GM19023 (cell line): ENCODE measurements around the gene ADAMTS1.

ENCODE experiments used
- ATAC-seq: cut with Tn5 transposase; IDR thresholded peaks from one replicate; pipeline ENCODE4 v1.9.1; 2021; ENCODE audit warnings: mild to moderate bottlenecking, moderate library complexity; ENCODE audit not compliant: unreplicated experiment

Gene ADAMTS1

DNA sequence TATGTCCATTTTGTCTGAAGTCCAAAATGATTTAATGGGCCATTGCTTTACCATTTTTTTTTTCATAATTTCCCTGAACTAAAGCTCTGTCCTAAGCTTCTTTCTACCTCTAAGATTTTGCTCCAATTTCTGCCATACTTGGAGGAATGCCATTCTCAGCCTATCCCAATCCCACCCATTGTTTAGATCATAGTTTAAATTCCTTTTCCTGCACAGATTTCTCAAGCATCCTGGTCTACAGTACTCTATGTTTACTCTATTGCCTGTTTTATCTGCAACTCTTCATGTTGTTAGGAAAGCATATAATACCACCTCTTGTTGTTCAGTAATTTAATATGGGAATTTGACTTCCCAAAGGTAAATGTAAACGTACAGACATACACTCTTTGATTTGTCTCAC lies 30.8 kb downstream of the ADAMTS1 start:
- no peak for ATAC-seq

- ATAC-seq: no peak
These were observed 31.7 kb downstream of the ADAMTS1 start for GRCh38 chr21:26813426-26813998.

GRCh38 chr21:26812173-26812572 lies 33.0 kb downstream of the ADAMTS1 start:
- ATAC-seq: no peak

GRCh38 chr21:26811482-26811881 lies 33.7 kb downstream of the ADAMTS1 start:
- no peak for ATAC-seq

- no peak for ATAC-seq
These were observed 34.4 kb downstream of the ADAMTS1 start for GRCh38 chr21:26810676-26811415.

DNA sequence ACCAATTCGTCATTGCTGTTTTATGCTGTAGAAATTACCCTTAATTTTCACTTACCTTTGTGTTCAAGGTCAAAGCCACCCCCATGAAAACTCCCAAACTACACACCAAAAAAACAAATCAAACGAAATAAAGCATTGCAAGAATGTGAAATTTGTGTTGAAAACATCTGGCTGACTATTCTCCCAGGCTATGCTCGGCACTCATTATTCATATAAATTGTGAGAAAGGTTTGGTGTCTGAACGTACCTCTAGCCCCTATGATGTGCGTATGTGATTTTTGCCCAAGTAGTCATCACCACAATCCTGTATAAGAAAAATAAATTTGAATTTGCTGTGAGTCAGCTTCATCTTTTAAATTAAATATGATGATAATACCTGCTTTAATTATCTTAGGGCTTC lies 34.9 kb downstream of the ADAMTS1 start:
- no peak for ATAC-seq

DNA sequence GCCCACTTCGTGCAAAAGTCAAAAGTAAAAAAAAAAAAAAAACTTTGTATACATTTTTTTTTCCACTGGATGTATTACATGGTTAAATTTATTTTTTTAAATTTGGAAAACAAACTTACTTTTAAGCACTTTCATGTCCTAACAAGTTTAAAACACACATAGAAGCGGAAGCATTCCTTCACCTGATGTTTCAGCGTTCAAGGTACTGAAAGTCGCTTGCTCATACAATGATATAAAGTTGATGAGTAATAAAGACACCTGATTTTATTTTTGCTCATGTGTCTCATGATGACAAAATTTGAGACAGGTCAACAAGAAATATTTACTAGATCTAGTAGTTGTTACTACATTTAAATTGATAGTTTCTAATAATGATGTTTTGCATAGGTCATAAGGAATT lies 35.5 kb downstream of the ADAMTS1 start:
- ATAC-seq: no peak

- ATAC-seq: no peak
These were observed 38.4 kb downstream of the ADAMTS1 start for GRCh38 chr21:26806801-26807295.

- no peak for ATAC-seq
These were observed 40.2 kb downstream of the ADAMTS1 start for GRCh38 chr21:26804895-26805609.

GRCh38 chr21:26801498-26801897 lies 43.7 kb downstream of the ADAMTS1 start:
- ATAC-seq: no peak

GRCh38 chr21:26800970-26801431 lies 44.2 kb downstream of the ADAMTS1 start:
- no peak for ATAC-seq

DNA sequence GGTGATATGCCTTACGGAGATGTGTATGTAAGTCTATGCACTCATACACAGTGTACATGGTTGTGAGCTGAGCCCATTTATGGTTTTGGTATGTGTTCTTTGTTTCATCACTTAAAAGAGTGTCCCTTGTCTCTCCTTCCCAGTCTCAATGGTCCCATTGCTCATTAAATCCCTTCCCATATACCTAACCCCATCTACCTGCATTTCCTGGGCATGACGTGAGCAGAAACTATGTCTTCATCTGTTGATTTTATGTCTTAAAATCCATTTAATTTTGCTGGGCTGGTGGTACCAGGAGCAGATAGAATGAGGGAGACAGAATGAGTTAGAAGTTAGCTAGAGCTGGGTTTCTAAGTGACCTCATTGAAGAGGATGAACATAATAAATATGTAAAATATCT lies 44.8 kb downstream of the ADAMTS1 start:
- no peak for ATAC-seq

DNA sequence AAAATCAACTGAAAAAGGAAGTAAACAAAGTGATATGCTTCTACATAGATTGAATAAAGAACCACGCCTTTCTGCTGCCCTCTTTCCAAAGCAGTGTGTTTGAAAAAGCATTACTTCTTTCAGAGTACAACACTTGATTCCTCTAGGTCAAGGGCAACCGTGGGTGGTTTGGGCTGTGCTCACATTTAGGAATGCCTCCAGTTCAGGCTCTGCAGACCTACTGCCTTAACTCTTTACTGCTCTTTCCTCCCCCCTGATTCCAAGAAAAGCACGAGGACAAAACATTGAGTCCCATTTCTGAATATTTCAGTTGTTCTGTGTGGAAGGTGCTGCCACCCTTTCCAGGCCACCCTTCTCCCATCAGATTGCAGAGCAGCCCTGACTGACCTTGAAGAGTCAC lies 45.2 kb downstream of the ADAMTS1 start:
- ATAC-seq: no peak

DNA sequence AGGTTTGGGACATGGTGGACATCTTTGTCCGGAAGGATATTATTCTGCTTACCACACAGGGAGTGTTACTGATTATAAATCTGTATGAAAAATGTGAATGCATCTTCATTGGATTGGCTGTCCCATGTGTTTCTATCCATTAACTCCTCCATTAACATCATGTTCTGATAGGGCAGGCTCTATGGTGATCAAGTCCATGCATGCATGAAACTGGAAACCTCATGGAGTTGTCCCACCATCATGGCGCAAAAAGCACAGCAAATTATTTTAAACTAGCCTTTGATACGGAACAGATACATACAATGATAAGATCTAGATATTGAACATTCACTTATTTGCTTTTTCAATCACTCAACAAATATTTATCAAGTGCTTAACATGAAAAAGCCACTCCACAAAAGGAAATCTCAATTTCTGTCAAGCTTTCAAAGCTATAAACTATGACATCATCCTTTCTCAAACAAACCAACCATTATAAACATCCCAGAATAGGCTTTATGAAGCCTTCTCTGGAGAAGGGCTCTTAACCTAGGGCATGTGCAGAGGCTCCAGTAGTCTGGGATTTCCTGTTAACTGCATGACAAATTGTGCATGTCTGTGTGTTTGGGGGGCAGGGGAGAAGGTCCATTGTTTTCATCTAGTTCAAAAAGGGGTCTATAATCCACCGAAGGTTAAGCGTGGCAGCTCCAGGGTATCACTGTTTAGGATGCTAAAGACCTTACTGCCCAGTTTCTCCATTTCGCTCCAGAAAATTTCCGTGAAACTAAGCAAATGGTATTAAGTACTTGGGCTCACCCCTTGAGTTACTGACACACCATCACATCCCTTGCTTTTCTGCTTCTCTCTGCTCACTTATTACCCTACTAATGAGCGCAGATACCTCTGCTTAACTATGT lies 46.1 kb downstream of the ADAMTS1 start:
- no peak for ATAC-seq

DNA sequence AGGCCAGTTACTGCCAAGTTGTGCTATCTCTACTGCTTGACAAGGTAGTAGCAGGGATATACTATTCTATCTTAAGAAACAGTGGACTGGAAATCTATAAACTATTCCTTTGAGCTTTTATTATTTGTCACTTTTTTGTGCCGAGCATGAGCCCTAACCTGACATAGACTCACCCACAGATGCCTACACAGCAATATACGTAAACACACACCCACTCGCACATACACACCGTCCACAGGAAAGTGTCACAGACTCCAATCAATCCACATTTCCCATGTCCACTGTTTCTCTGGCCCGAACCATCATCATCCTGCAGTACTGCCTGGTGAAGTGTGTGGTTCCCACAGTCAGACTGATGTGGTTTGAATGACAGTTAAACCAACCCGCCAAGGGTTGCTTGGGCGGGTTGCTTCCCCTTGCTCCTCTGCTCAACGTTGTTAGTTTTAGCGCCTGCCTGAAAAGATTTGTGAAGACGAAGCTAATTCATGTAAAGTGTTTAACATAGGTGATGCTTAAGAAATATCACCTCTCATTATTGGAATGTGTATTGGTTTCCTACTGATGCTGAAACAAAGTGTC lies 47.2 kb downstream of the ADAMTS1 start:
- ATAC-seq: no peak

- no peak for ATAC-seq
These were observed 49.3 kb downstream of the ADAMTS1 start for GRCh38 chr21:26795866-26796329.

GRCh38 chr21:26795412-26795805 lies 49.8 kb downstream of the ADAMTS1 start:
- ATAC-seq: no peak

GRCh38 chr21:26794597-26795411 lies 50.4 kb downstream of the ADAMTS1 start:
- no peak for ATAC-seq

DNA sequence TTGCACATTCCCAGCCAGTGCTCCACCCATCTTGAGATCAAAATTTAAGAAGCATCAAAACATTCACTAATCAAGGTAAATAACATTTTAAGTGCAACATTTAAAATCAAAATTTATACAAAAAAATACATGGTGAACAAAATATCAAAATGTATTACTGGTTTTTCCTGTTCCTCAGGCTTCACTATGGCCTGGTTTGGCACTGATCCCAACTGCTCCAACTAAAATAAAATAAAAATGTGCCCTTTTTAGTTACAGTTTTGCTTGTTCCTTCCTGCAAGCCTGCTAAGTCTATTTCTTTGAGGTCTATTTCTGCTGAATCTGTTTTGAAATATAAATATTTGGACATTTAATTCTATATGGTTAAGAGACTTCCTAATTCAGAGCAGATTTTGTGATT lies 54.9 kb downstream of the ADAMTS1 start:
- no peak for ATAC-seq

DNA sequence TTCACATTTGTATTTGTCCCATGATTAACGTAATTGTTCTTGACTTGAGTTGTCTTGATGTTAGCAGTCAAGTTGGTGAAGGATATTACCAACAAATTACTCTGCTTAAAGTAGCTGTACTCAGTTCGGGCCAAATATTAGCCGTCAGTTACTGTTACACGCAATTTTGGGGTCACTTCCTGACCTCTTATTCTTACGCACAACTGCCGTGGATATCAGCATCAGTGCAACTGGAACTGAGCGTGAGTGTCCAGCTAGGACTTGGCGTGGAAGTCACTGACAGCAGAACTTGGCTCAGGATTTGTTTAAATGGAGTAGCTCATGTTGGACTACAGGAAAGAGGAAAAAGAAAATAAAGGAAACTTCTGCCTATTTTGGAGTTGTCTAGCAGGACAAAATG lies 56.4 kb downstream of the ADAMTS1 start:
- ATAC-seq: no peak
